PC-9 (cell line): ENCODE measurements around the gene MGAT5. TPM values are rescaled to one million over a fixed set of nuclear protein-coding genes. Genes with fewer than 3 reads are reported as not detected.

Source experiments
- BruUV-seq: library from RNA; stranded (reverse); fragments of 400-500 nt; replicated peaks from 2 replicates; lab custom pipeline; 2021; lab: Mats Ljungman, UMichigan
- CTCF ChIA-PET: fragments of 300-600 bp; sonication (Branson Sonifier 250); formaldehyde crosslinking; loops from one replicate; lab custom pipeline; 2022; ENCODE audit warnings: antibody characterized with exemption; lab: Charles Lee
- POLR2A ChIA-PET: fragments of 300-600 bp; sonication (Branson Sonifier 250); formaldehyde crosslinking; loops from one replicate; lab custom pipeline; 2022; ENCODE audit warnings: antibody characterized with exemption; ENCODE audit not compliant: unreplicated experiment; lab: Charles Lee
- DNase-seq, 2 experiments: peaks; one replicate each; pipeline versions ENCODE4 v3.0.0 to v3.0.0-alpha.2; 2015 to 2022; ENCODE audit warnings: mixed read lengths in 1 of 2
- H2AFZ ChIP-seq: fragments of 200-600 bp; sonication (generic); 2 replicates; pipeline ENCODE4 v1.8.1; 2017; ENCODE audit warnings: antibody characterized with exemption
- H3F3A ChIP-seq: fragments of 200-600 bp; sonication (generic); 2 replicates; pipeline ENCODE4 v1.8.1; 2017; ENCODE audit warnings: antibody characterized with exemption, mild to moderate bottlenecking, low read depth; ENCODE audit not compliant: insufficient read depth
- H3K27ac ChIP-seq: fragments of 200-600 bp; sonication (generic); 2 replicates; pipeline ENCODE4 v1.6.1; 2016; ENCODE audit warnings: mixed run types
- H3K27me3 ChIP-seq: fragments of 200-600 bp; sonication (generic); 2 replicates; pipeline ENCODE4 v1.6.1; 2016; ENCODE audit warnings: low read depth, mixed run types; ENCODE audit not compliant: insufficient read depth
- H3K36me3 ChIP-seq: fragments of 200-600 bp; sonication (generic); 2 replicates; pipeline ENCODE4 v1.6.1; 2016; ENCODE audit warnings: low read depth, mixed run types
- H3K4me1 ChIP-seq: fragments of 200-600 bp; sonication (generic); replicated peaks from 2 replicates; pipeline ENCODE4 v1.6.1; 2016; ENCODE audit warnings: mixed run types; ENCODE audit not compliant: insufficient read depth
- H3K4me2 ChIP-seq: fragments of 200-600 bp; sonication (generic); 2 replicates; pipeline ENCODE4 v1.6.1; 2017; ENCODE audit warnings: mixed run types
- H3K4me3 ChIP-seq: fragments of 200-600 bp; sonication (generic); 2 replicates; pipeline ENCODE4 v1.6.1; 2016; ENCODE audit warnings: mixed run types
- H3K79me2 ChIP-seq: fragments of 200-600 bp; sonication (generic); 2 replicates; pipeline ENCODE4 v1.6.1; 2017; ENCODE audit warnings: low read depth, mixed run types
- H3K9me2 ChIP-seq: fragments of 200-600 bp; sonication (generic); 2 replicates; pipeline ENCODE4 v1.8.1; 2017; ENCODE audit warnings: mild to moderate bottlenecking; ENCODE audit not compliant: insufficient read depth
- H3K9me3 ChIP-seq: fragments of 200-600 bp; sonication (generic); 2 replicates; pipeline ENCODE4 v1.8.1; 2016; ENCODE audit warnings: low read depth; ENCODE audit not compliant: insufficient read depth
- H4K20me1 ChIP-seq: fragments of 200-600 bp; sonication (generic); 2 replicates; pipeline ENCODE4 v1.8.1; 2017; ENCODE audit not compliant: insufficient read depth
- CTCF ChIP-seq: fragments of 200-600 bp; sonication (generic); conservative IDR thresholded peaks from 2 replicates; pipeline ENCODE4 v1.6.1; 2017; ENCODE audit warnings: mixed run types, antibody characterized with exemption, mild to moderate bottlenecking, moderate library complexity
- EZH2 ChIP-seq: fragments of 200-600 bp; sonication (generic); IDR thresholded peaks from 2 replicates; pipeline ENCODE4 v1.8.0; 2017; ENCODE audit warnings: antibody characterized with exemption, low read depth
- intact Hi-C: fragments of 100-400 bp; cut with micrococcal nuclease; formaldehyde crosslinking; loops from one replicate; pipeline ENCODE4 v1.10.0; 2022; ENCODE audit not compliant: unreplicated experiment
- total RNA-seq: library from RNA; stranded (reverse); gene quantifications from 2 replicates; pipeline ENCODE4 v1.2.3, GENCODE V29; 2021

Gene MGAT5
- total RNA-seq, 1 experiment from 2014 or later = 33.5 TPM

- Histone ChIP-seq H3K79me2 (no peaks in the 10 kb centered on the region), H3K27ac (no peak overlapping the region), H3K27me3 (no peaks in the 10 kb centered on the region), H3K9me2 (no peaks in the 10 kb centered on the region), H4K20me1 (no peaks in the 10 kb centered on the region), H3K9me3 (no peaks in the 10 kb centered on the region), H3K36me3 (no peaks in the 10 kb centered on the region), H2AFZ (no peak overlapping the region), H3K4me2 (no peak overlapping the region), H3K4me3 (no peak overlapping the region), H3F3A (no peaks in the 10 kb centered on the region), H3K4me1 (no peaks in the 10 kb centered on the region)
- ChIA-PET POLR2A (interaction anchor here (0.6 kb wide), 1 partner anchor 25 kb away, joined by 3 read pairs; no protein-coding TSS in a partner anchor), CTCF (interaction anchor here (0.8 to 1.3 kb wide), 2 partner anchors 24 to 86 kb away, joined by 4 to 6 read pairs; no protein-coding TSS in a partner anchor)
- DNase-seq = no peak
- intact Hi-C loops = loop anchor here (5.0 kb wide), 2 partner anchors 89 to 319 kb away; no protein-coding TSS in a partner anchor
- TF ChIP-seq EZH2 (no peak), CTCF (no peak)
- no TSS peak for BruUV-seq
Measured at GRCh38 chr2:134206573-134206972, 47.3 kb upstream of the MGAT5 start.

DNA sequence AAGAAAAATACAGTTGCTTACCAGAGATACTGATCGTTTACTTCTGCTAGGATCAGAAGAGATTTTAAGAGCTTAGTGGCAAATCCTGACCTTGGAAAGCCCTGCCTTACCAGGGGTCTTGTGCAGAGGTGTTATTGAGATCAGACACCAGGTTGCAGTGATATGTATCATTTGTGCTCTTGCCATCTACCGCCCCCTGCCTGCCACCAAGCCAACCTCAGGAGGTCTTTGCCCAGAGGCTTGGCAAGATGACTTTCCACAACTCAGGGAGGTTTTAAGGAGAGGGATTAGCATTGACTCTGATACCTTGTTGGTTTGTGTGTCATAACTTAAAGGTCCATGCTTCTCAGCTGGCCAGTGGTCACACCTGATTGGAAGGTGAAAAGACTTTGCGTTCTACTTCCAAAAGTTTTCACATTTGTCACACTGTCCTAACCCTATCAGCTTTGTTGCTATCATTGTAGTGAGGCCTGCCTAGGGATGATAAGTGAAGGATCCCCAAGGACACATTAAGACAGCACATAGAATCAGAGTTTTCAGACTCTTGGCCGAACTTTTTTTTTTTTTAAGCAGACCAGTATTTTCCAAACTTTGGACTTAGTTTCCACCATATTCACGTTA is 46.2 kb upstream of the MGAT5 start:
- H3K4me2 ChIP-seq = no peak overlapping the region
- no peaks in the 10 kb centered on the region for H3K36me3 ChIP-seq
- CTCF ChIA-PET = interaction anchor here (0.7 to 1.3 kb wide), 4 partner anchors 23 to 87 kb away, joined by 3 to 6 read pairs (median 5); no protein-coding TSS in a partner anchor
- H3K9me3 ChIP-seq = no peaks in the 10 kb centered on the region
- H2AFZ ChIP-seq = no peak overlapping the region
- TF ChIP-seq EZH2 (no peak), CTCF (peak; percentile 80)
- BruUV-seq = no TSS peak
- no peaks in the 10 kb centered on the region for H4K20me1 ChIP-seq
- H3K79me2 ChIP-seq = no peaks in the 10 kb centered on the region
- intact Hi-C loops = loop anchor here (5.0 kb wide), 2 partner anchors 90 to 320 kb away; no protein-coding TSS in a partner anchor
- DNase-seq = peak in 1 of 2 experiments; percentile 46
- H3K4me1 ChIP-seq = no peaks in the 10 kb centered on the region
- no peak overlapping the region for H3K4me3 ChIP-seq
- H3F3A ChIP-seq = no peaks in the 10 kb centered on the region
- H3K9me2 ChIP-seq = no peaks in the 10 kb centered on the region
- no peak overlapping the region for H3K27ac ChIP-seq
- H3K27me3 ChIP-seq = no peaks in the 10 kb centered on the region
- POLR2A ChIA-PET = interaction anchor here (0.6 kb wide), 1 partner anchor 124 kb away, joined by 7 read pairs; no protein-coding TSS in a partner anchor

GRCh38 chr2:134208825-134209224 is 45.0 kb upstream of the MGAT5 start:
- H3K79me2 ChIP-seq = no peaks in the 10 kb centered on the region
- no peaks in the 10 kb centered on the region for H3K9me2 ChIP-seq
- BruUV-seq = no TSS peak
- H3K27ac ChIP-seq = no peak overlapping the region
- H3F3A ChIP-seq = no peaks in the 10 kb centered on the region
- no peak for DNase-seq
- H3K27me3 ChIP-seq = no peaks in the 10 kb centered on the region
- H2AFZ ChIP-seq = no peak overlapping the region
- ChIA-PET CTCF (interaction anchor here (0.6 to 0.9 kb wide), 2 partner anchors 20 to 23 kb away, joined by 3 read pairs; no protein-coding TSS in a partner anchor), POLR2A (no interaction called here)
- H3K4me2 ChIP-seq = no peak overlapping the region
- no peaks in the 10 kb centered on the region for H4K20me1 ChIP-seq
- H3K4me1 ChIP-seq = no peaks in the 10 kb centered on the region
- no peak overlapping the region for H3K4me3 ChIP-seq
- TF ChIP-seq CTCF (no peak), EZH2 (no peak)
- no peaks in the 10 kb centered on the region for H3K36me3 ChIP-seq
- intact Hi-C loops = loop anchor here (5.0 kb wide), 2 partner anchors 92 to 322 kb away; no protein-coding TSS in a partner anchor
- H3K9me3 ChIP-seq = no peaks in the 10 kb centered on the region
